DMS79 (cell line): ENCODE data around the gene NR3C2.

ENCODE experiments used
- DNase-seq: peaks from one replicate; lab custom pipeline; 2025; lab: John Stamatoyannopoulos, UW

NR3C2 gene

DNA sequence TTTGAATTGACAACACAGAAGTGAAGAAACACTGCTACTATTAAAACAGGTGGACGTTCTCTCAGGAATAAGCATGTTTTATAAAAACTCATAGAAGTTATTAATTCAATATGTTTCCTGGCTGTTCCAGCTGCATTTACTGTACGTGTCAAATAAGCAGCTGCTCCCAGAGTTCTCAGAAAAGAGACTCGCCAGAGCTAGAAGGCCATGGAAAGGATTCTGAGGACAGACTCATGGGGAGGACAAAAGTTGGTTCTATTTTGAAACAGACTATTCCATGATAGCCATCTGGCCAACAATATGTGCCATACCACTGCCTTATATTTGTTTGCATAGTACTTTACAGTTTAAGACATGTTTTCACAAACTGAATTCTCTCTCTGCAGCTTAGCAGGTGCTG, 136.5 kb downstream of the NR3C2 start:
- DNase-seq: no peak

DNA sequence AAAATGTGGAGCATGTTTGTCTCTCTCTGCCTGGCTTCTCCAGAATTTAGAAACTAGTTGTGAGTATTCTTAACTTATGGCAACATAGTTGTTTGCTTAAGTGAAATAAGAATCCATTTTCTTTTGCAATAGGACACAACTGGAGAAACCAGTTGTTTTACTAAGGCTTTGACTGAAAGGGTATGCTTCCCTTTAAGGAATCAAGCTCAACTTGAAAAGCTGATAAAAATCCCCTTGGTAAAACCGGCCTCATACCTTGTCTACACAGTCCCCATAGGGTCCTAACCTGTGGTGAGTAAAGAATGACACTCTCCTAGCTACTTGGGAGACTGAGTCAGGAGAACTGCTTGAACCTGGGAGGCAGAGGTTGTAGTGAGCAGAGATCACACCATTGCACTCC, 139.8 kb downstream of the NR3C2 start:
- DNase-seq: no peak

DNA sequence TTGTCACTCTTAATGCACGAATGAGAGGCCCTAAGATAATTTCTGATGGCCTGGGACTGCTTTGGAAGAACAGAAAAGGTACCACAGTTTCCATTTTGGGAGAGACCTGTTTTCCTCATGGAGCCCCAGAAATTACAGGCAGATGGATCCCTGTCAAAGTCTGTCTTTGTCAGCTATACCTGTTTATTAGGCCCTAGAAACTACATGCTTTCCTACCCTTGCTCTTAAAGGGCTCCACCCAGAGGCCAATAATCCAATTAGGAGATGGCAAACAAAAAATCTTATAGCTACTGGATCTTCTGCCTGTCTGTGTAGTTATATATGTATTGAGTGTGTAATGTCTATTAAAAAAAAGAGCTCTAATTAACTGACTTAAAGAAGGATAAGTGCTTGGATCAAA, 141.3 kb downstream of the NR3C2 start:
- no peak for DNase-seq

DNA sequence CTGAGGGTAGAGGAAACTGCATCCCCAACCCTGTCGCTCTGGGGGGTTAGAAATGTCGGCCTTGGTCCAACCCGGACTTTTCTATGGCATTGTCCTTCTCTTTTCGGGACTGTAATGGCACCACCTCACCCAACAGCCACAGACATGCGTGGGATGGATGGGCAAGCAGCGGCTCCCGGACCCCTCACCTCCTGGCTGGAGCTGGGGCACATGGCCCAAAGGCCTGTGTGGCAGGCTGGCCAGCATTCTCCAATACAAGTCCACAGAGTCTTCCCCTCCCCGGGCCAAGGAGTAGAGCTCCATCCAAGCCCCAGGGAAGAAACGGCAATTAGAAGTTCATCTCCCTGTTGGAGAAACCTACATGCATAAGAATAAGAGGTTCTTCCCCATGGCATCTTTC, 142.9 kb downstream of the NR3C2 start:
- DNase-seq: no peak

DNA sequence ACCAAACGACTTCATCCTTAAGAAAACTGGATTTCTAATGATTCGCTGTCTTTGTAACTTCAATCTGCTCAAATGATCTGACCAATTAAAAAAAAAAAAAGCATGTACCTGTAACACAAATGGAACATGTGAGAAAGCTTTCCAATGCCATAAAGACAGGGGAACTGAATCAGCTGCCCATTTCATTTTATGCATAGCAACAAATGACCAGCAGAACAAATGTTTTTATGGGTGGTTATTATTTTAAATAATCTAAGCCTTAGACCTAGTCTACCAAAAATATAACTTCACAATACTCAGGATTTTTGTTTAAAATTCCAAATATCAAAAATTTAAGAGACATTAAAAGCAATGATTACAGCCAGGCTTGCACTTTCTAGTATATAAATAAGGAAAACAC, 145.7 kb downstream of the NR3C2 start:
- DNase-seq: no peak

DNA sequence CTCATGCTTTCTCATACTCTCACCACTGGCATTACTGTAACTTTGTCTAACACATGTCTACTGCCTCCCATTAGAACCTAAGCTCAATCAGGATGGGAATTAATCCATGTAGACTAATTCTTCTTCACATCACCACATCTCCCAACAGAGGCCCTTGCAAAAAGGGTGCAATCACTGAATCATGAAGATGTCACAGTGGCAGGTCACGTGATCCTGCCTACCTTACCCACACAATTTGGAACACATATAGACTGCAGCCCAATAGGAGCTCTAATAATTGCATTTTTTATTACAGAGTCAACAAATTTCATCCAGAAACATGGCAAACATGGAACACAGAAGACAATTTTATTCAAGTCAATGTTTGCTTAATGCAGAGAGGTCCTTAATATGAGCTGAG, 146.6 kb downstream of the NR3C2 start:
- DNase-seq: no peak

DNA sequence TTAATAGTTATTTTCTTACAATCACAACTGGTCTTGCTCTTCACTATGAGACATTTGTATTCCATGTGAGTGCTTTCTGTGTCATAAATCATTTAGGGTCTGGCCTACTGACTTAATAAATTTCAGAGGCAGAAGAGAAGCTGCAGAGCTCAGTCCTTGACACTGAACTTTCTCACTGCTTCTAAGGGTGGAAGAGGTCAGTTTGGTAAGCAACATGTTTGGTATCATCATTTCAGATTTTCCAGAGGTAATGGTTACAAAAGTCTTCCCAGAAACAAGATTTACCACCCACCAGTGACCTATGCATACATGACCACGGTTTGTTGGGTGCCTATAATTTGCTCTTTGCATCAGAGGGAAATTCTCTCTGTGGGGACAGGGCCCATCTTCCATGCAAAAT, 148.6 kb downstream of the NR3C2 start:
- DNase-seq: no peak

DNA sequence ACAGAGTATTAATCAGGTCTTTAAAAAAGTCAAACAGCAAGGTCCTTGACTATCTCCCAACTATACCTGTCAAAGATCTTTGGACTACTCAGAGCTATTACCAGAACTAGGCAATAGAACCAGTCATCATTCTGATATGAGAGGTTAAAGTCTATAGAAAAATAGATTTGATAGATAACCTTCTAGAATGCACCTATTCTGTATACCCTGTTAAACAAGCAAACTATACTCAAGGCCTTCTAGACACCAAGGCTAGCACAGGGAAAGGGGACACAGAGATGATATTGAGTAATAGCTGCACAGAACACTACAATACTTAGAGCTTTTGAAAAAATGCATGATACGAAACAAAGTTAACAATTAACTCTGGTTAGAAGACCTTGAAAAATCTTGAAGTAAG, 149.5 kb downstream of the NR3C2 start:
- DNase-seq: no peak

DNA sequence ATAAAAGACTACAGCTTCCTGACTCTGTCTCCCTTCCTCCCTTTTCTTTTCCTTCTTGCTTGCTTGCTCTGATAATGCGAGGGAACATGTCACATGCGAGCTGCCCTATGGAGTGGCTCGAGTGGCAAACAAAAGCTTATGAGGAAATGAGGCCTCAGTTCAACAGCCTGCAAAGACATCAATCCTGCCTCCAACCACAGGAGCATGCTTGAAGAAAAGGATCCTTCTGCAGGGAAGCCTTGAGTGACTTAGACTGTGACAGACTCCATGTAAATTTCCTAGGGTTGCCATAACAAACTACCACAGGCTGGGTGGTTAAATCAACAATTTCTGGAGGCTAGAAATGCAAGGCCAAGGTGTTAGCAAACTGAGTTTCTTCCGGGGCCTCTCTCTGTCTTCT, 152.5 kb downstream of the NR3C2 start:
- no peak for DNase-seq

DNA sequence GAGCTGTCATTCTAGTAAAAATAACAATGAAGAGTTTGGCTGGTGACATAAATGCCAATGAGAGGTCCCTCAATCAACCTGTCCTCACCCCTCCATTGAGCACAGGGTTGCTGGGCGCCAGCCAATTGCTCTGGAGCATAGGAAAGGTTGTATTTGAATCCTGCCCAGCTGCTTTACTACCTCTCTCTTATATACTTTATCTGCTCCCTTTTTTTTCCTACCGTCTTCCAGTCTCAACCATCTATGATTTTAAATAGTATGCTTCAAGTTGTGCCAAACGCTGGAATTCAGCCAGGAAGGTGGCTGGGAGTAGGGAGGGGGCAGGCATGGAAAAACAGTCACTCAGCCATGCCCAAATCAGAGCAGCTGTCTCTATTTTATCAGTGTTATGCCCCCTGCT, 153.8 kb downstream of the NR3C2 start:
- DNase-seq: no peak

DNA sequence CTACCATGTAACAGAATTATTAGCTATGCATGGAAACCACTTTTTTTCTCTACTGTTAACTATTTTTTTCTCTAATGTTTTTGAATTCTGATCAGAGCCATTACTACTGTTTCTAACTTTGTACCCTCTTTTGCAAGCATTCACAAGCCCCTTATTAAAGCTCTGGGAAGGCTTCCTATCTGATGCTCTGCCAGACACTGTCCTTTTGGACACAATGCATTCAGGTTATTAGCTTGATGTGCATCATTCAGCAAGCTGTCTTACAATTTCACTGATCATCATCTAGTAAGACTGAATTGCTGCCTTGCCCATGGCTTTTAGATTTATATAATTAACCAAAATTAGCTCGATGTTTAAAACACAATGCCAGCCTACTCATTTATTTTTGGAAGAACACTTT, 155.1 kb downstream of the NR3C2 start:
- DNase-seq: no peak

DNA sequence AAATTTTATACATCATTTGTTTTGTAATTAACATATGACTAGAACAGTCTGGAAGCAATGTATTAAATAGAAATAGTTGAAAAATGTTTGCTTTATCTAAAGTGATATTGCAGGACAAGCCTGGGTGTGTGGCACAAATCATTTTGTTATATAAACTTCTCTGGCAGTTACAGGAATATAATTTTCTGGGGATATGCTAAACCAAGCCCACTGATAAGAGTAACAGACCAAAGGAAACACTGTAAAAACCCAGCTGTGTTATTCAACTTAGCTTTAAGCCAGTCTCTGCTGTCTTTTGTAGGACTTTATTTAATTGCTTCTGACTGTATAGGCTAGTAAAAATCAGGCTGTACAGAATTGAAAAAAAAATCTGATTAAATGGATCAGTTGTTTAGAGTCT, 156.2 kb downstream of the NR3C2 start:
- DNase-seq: no peak

DNA sequence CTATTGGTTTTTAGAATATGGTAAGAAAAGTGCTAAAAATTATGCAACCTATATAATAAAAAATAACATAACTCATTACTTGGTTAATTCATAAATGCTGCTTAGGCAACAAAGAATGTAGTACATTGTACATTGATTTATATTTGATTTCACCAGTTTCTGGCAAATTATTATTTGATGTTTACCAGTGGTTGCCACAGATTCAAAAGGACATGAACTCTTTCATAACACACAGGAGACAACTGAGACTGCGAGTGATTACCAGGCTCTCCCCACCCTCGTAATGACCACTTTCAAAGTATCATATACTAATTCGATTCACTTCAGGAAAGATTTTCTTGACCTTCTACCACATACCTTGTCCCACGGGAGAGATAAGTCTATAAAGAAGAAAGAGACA, 158.5 kb downstream of the NR3C2 start:
- DNase-seq: no peak

DNA sequence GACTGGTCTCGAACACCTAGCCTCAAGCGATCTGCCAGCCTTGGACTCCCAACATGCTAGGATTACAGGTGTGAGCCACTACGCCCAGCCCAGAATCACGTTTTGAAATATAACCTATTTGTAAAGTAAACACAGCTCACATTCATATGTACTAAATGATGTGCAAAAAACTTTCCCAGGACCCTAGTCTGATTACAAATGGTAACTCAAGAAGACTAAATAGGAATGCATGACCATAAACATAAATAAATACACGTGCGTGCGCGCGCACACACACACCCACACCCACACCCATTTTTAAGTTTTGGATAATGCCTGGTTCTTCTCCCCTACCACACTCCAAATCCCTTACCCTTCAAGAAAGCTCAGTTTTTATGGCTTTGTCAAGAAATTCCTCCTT, 163.9 kb downstream of the NR3C2 start:
- no peak for DNase-seq

DNA sequence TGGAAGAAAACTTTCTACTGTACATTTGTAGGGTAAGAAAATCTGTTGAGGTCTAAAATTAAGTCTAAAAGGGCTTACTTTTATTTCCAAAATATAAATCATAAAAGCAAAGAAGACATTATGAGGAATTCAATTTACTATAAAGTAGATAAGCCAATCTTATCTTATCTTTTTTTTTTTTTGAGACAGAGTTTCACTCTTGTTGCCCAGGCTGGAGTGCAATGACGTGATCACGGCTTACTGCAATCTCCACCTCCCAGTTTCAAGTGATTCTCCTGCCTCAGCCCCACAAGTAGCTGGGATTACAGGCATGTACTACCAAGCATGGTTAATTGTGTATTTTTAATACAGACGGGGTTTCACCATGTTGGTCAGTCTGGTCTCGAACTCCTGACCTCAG, 166.9 kb downstream of the NR3C2 start:
- DNase-seq: no peak

DNA sequence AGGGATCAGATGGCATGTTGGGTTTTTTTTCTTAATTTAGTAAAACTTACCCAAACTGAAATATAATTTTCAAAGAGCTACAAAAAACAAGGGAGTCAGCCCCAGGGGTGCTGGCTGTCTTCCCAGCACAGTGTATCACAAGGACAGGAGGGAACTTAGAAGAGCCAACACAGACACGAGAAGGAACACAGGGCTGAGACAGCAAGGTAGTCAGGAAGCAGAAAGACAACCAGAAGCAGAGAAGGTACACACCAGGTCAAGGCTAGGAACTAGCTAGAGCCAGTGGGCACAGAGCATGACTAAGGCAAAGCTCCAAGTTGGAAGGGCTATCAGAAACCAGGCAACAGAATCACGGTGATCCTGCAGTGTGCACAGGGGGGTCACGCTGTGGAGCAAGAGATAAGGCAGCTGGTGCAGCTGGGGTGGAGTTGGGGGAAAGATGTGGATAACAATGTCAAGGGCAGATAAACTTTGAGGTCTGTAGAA, 168.7 kb downstream of the NR3C2 start:
- no peak for DNase-seq

DNA sequence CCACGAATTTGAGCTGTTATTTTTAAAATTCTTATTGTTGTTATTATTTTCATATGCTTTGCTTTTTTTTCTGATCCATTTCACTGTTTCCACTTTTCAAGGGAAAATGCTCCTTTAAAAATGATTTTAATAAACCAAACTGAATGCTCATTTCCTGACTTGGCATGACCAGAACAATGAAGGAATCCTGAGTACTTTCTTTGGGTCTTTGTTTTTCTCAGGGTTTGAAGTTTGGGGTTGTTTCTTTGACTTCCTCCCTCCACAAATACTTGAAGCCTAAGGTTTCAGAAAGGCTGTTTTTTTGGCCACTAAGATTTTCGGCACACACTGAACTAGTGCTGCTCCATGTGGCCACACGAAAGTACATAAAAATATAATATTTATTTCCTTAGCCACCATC, 171.0 kb downstream of the NR3C2 start:
- DNase-seq: no peak

DNA sequence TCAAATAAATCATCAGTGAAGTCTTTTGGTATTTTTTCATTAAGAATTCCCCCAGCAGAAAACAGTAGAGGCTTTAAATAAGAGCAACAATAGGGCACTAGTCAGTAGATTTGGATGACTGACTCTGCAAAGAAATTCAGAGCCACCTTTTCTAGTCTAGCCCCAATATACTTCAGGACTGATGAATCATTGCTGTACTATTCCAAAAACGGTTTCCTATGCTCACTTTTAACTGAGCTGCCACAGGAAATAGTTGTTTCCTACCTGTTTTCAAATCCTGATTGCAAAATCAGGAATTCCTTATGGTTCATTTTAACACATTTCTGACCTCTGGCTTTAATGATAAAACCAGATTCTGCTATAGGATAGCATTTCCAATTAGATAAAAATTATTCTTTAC, 171.6 kb downstream of the NR3C2 start:
- DNase-seq: no peak

DNA sequence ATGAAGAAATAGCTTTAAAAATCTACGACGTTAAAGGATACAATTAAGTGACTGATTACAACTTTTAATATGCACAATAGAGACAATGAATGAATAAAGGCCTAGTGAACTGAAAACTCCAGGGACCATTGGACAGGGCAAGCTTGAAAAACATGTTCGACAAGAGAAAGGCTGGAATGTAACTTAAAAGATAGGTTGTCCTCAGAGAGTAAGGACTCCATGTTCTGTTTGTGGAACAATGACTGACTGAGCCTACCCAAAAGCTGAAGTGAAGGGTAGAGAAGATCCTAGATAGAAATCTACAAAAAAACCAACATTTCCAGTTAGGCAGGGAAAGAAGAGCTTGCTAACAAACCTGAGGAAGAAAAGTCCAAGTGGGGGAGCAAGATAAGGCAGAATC, 173.4 kb downstream of the NR3C2 start:
- DNase-seq: no peak

DNA sequence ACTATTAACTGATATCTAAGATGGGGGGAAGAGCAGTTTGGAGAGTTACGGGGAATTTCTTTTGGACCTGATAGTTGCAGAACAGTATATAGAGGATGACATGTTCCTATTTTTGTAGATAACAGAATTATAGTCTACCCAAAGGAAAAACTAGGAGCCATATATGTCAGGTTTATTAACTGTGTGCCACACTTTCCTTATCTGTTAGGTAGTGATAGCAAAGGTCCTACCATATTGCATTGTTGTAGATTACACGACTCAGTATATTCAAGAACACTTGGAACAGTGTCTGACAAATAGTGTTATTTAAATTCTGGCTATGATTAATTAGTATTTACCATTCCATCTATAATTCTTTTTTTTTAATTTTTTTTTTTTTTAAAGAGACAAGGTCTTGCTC, 175.3 kb downstream of the NR3C2 start:
- no peak for DNase-seq

DNA sequence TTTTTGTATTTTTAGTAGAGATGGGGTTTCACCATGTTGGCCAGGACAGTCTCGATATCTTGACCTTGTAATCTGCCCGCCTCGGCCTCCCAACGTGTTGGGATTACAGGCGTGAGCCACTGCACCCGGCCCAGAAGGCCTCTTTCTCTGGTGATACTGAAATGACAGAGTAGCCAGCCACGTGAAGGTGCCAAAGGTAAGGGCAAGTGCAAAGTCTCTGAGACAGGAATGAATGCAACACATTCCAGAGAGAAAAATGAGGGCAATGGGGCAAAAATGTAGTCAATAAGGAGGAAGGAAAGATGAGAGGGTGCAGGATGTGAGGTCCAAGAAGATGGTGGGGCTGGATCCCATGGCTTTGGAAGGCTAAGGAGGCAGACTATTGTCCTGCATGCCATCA, 176.0 kb downstream of the NR3C2 start:
- DNase-seq: no peak

DNA sequence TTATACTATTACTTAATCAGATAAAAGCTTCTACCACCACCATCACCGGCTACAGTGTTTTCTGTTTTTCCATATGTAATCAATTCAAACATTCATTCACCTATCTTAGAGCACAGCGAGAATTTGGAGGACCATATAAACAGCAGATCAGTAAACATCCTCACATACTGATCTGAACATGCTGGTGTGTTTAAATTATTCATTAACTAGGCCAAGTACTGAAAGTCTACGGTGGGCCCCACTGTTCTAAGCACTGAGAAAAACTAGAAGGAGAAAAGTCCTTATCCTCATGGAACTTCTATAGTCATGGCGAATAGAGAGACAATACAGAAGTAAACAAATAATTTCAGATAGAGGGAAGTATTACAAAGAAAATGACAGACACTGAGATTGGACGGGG, 176.6 kb downstream of the NR3C2 start:
- DNase-seq: no peak

DNA sequence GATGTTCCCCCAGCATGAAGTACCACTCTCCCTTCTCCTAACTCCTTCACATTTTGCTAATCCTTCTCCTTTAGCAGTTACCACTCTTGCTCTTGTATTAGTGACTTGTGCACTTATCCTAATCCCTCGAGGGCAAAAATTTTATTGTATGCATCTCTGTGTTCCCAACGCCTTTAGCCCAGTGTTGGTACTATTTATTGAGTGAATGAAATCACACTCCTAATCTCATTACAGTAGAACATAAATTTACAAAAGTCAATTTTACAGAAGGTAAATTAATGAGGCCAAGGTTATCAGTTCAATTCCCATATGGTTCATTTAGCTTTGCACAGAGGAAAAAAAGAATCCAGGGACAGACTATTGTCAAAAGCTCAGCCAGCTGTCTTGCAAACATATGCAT, 178.4 kb downstream of the NR3C2 start:
- no peak for DNase-seq

DNA sequence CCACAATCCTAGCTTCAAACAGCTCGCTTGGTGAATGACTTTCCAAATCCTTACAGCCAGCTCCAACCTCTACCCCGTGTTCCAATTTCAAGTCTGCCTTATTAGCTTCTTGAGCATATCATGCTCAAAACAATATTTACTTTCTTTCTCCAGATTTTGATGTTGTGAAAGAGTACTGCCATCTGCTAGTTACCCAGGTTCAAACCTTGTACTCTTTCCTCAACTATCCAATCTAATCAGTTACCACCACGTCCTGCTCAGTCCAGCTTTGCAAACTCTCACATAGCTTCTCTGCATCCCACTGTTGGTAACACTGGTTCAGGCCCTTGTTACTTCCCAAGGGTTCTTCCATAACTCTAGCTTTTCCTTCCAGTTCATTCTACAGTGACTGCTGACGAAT, 179.1 kb downstream of the NR3C2 start:
- no peak for DNase-seq

DNA sequence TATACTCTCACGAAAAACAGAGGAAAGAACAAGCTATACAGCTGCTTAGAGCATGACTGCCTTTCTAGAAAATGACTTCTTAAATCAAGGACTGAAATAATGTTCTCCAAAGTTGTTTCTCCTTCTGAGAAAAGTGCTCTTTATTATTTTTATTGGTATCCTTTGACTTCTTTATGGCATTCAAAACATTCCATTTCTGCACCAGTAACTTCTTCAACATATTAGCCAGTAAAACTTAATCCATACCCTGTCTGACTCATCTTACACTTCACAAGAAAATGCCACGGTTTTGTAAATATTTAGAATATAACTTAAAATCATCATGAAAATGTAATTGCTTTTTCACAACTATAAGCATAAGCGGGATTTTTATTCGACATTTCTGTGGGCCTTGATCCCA, 180.4 kb downstream of the NR3C2 start:
- no peak for DNase-seq
